HG02588 (cell line): Measurements from ENCODE around the gene SEMA3A.

Experiments used
- ATAC-seq: cut with Tn5 transposase; IDR thresholded peaks from one replicate; pipeline ENCODE4 v1.9.1; 2021; ENCODE audit warnings: mild to moderate bottlenecking, moderate library complexity; ENCODE audit not compliant: unreplicated experiment

The SEMA3A gene

GRCh38 chr7:84113286-84113685, 81.3 kb downstream of the SEMA3A start:
- ATAC-seq, result no peak

- no peak for ATAC-seq
Observed at GRCh38 chr7:84112771-84113170, 81.8 kb downstream of the SEMA3A start.

- no peak for ATAC-seq
Observed at GRCh38 chr7:84111842-84112241, 82.7 kb downstream of the SEMA3A start.

GRCh38 chr7:84110400-84110799, 84.2 kb downstream of the SEMA3A start:
- ATAC-seq, result no peak

GRCh38 chr7:84108787-84109186, 85.8 kb downstream of the SEMA3A start:
- ATAC-seq, result no peak

GRCh38 chr7:84108119-84108518, 86.5 kb downstream of the SEMA3A start:
- no peak for ATAC-seq

GRCh38 chr7:84107259-84107658, 87.3 kb downstream of the SEMA3A start:
- no peak for ATAC-seq

- no peak for ATAC-seq
Observed at GRCh38 chr7:84106291-84106690, 88.3 kb downstream of the SEMA3A start.

- no peak for ATAC-seq
Observed at GRCh38 chr7:84105586-84105985, 89.0 kb downstream of the SEMA3A start.

GRCh38 chr7:84104826-84105225, 89.8 kb downstream of the SEMA3A start:
- ATAC-seq, result no peak

- no peak for ATAC-seq
Observed at GRCh38 chr7:84102213-84102612, 92.4 kb downstream of the SEMA3A start.

- ATAC-seq, result no peak
Observed at GRCh38 chr7:84100866-84101265, 93.7 kb downstream of the SEMA3A start.

- ATAC-seq, result no peak
Observed at GRCh38 chr7:84095971-84096370, 98.6 kb downstream of the SEMA3A start.

- ATAC-seq, result no peak
Observed at GRCh38 chr7:84092207-84092606, 102.4 kb downstream of the SEMA3A start.

- no peak for ATAC-seq
Observed at GRCh38 chr7:84091318-84091717, 103.3 kb downstream of the SEMA3A start.

GRCh38 chr7:84088802-84089201, 105.8 kb downstream of the SEMA3A start:
- no peak for ATAC-seq

- ATAC-seq, result no peak
Observed at GRCh38 chr7:84085998-84086397, 108.6 kb downstream of the SEMA3A start.

GRCh38 chr7:84085147-84085546, 109.4 kb downstream of the SEMA3A start:
- ATAC-seq, result no peak

- ATAC-seq, result no peak
Observed at GRCh38 chr7:84083846-84084245, 110.7 kb downstream of the SEMA3A start.

GRCh38 chr7:84081973-84082522, 112.5 kb downstream of the SEMA3A start:
- no peak for ATAC-seq

- ATAC-seq, result no peak
Observed at GRCh38 chr7:84077336-84077735, 117.3 kb downstream of the SEMA3A start.

GRCh38 chr7:84076219-84076618, 118.4 kb downstream of the SEMA3A start:
- ATAC-seq, result no peak

GRCh38 chr7:84073186-84073875, 121.3 kb downstream of the SEMA3A start:
- no peak for ATAC-seq
